ENCODE results near the gene MYT1.

- TF ChIP-seq CTCF (IDR thresholded peaks at IDR 0.05; ENCODE audit: low read length), result no peak
- no peak for TF ChIP-seq EZH2 (IDR thresholded peaks at IDR 0.05; ENCODE audit: borderline replicate concordance, low read length)
Measured at GRCh38 chr20:64158346-64159285, 5.6 kb upstream of the MYT1 start.

Data from OCI-LY1 (cell line).